Measurements from ENCODE around the gene TACC2. TPM values are rescaled to one million over a fixed set of nuclear protein-coding genes. Genes with fewer than 3 reads are reported as not detected.
"Not testable (repeated sequence)": the region's sequence is repeated elsewhere in the genome, so short reads cannot be mapped to it uniquely, and the experiment has no call there.

TACC2 gene
- total and polyA plus RNA-seq, 3 experiments from 2014 or later: not detected

GRCh38 chr10:122102146-122102868, 113.3 kb downstream of the TACC2 start:
- ChIA-PET CTCF (no interaction called here), POLR2A (no interaction called here)
- Histone ChIP-seq H3K27ac (ENCODE audit: low read depth, low read length) (no peak overlapping the region), H3K36me3 (ENCODE audit: insufficient read depth, low read length) (no peaks in the 10 kb centered on the region), H3K4me3 (ENCODE audit: low read length) (no peak overlapping the region), H3K9me3 (ENCODE audit: low read length) (no peaks in the 10 kb centered on the region), H3K4me1 (ENCODE audit: insufficient read depth, low read length) (no peaks in the 10 kb centered on the region), H3K27me3 (ENCODE audit: insufficient read depth, low read length, poor library complexity, severe bottlenecking) (no peaks in the 10 kb centered on the region)
- Mint-ChIP-seq H3K27ac (no peak overlapping the region), H3K9me3 (no peaks in the 10 kb centered on the region), H3K4me1 (no peaks in the 10 kb centered on the region), H3K36me3 (no peaks in the 10 kb centered on the region), H3K27me3 (peaks cover 0 to 11% of the 10 kb centered on the region in 2 donors), H3K4me3 (no peak overlapping the region)
- no peak for DNase-seq

- no peak overlapping the region for H3K4me3 Mint-ChIP-seq
- ChIA-PET CTCF (no interaction called here), POLR2A (no interaction called here)
- H3K27ac ChIP-seq (ENCODE audit: low read depth, low read length): no peak overlapping the region
- no peak overlapping the region for H3K4me3 ChIP-seq (ENCODE audit: low read length)
- H3K9me3 Mint-ChIP-seq: no peaks in the 10 kb centered on the region
- no peak overlapping the region for H3K27ac Mint-ChIP-seq
- no peaks in the 10 kb centered on the region for H3K4me1 ChIP-seq (ENCODE audit: insufficient read depth, low read length)
- H3K36me3 ChIP-seq (ENCODE audit: insufficient read depth, low read length): no peaks in the 10 kb centered on the region
- H3K27me3 Mint-ChIP-seq: peaks cover 0 to 11% of the 10 kb centered on the region in 2 donors
- no peaks in the 10 kb centered on the region for H3K9me3 ChIP-seq (ENCODE audit: low read length)
- no peaks in the 10 kb centered on the region for H3K4me1 Mint-ChIP-seq
- H3K27me3 ChIP-seq (ENCODE audit: insufficient read depth, low read length, poor library complexity, severe bottlenecking): no peaks in the 10 kb centered on the region
- no peak for DNase-seq
- no peaks in the 10 kb centered on the region for H3K36me3 Mint-ChIP-seq
Observed at GRCh38 chr10:122102869-122103525, 114.0 kb downstream of the TACC2 start.

- H3K4me1 Mint-ChIP-seq: no peaks in the 10 kb centered on the region
- CTCF ChIA-PET: no interaction called here
- Histone ChIP-seq H3K27ac (ENCODE audit: low read depth, low read length) (no peak overlapping the region), H3K27me3 (ENCODE audit: insufficient read depth, low read length, poor library complexity, severe bottlenecking) (no peaks in the 10 kb centered on the region), H3K9me3 (ENCODE audit: low read length) (no peaks in the 10 kb centered on the region), H3K36me3 (ENCODE audit: insufficient read depth, low read length) (no peaks in the 10 kb centered on the region), H3K4me1 (ENCODE audit: insufficient read depth, low read length) (no peaks in the 10 kb centered on the region), H3K4me3 (ENCODE audit: low read length) (no peak overlapping the region)
- H3K36me3 Mint-ChIP-seq: no peaks in the 10 kb centered on the region
- no peaks in the 10 kb centered on the region for H3K9me3 Mint-ChIP-seq
- peaks cover 0 to 11% of the 10 kb centered on the region in 2 donors for H3K27me3 Mint-ChIP-seq
- H3K27ac Mint-ChIP-seq: no peak overlapping the region
- POLR2A ChIA-PET: no interaction called here
- H3K4me3 Mint-ChIP-seq: no peak overlapping the region
- no peak for DNase-seq
Observed at GRCh38 chr10:122103592-122103991, 114.6 kb downstream of the TACC2 start.

- H3K9me3 ChIP-seq (ENCODE audit: low read length); DNase-seq; H3K36me3 ChIP-seq (ENCODE audit: insufficient read depth, low read length); H3K27ac Mint-ChIP-seq; POLR2A ChIA-PET; H3K4me1 ChIP-seq (ENCODE audit: insufficient read depth, low read length); H3K4me3 Mint-ChIP-seq; H3K9me3 Mint-ChIP-seq; H3K4me3 ChIP-seq (ENCODE audit: low read length); H3K27ac ChIP-seq (ENCODE audit: low read depth, low read length); H3K4me1 Mint-ChIP-seq; H3K27me3 ChIP-seq (ENCODE audit: insufficient read depth, low read length, poor library complexity, severe bottlenecking); CTCF ChIA-PET; H3K36me3 Mint-ChIP-seq: not testable (repeated sequence)
- peaks cover 14 to 28% of the 10 kb centered on the region in 2 donors for H3K27me3 Mint-ChIP-seq
Observed at GRCh38 chr10:122108786-122109185, 119.8 kb downstream of the TACC2 start.

GRCh38 chr10:122112021-122112616, 123.2 kb downstream of the TACC2 start:
- ChIA-PET POLR2A (no interaction called here), CTCF (no interaction called here)
- no peaks in the 10 kb centered on the region for H3K9me3 Mint-ChIP-seq
- H3K27me3 Mint-ChIP-seq: peaks cover 35 to 54% of the 10 kb centered on the region in 2 donors
- no peaks in the 10 kb centered on the region for H3K36me3 ChIP-seq (ENCODE audit: insufficient read depth, low read length)
- H3K27me3 ChIP-seq (ENCODE audit: insufficient read depth, low read length, poor library complexity, severe bottlenecking): no peaks in the 10 kb centered on the region
- H3K4me1 Mint-ChIP-seq: peaks cover 0 to 8% (median 4%) of the 10 kb centered on the region in 3 donors
- no peaks in the 10 kb centered on the region for H3K9me3 ChIP-seq (ENCODE audit: low read length)
- no peaks in the 10 kb centered on the region for H3K4me1 ChIP-seq (ENCODE audit: insufficient read depth, low read length)
- H3K4me3 Mint-ChIP-seq: no peak overlapping the region
- H3K27ac Mint-ChIP-seq: no peak overlapping the region
- H3K27ac ChIP-seq (ENCODE audit: low read depth, low read length): no peak overlapping the region
- H3K4me3 ChIP-seq (ENCODE audit: low read length): no peak overlapping the region
- peaks cover 0 to 5% (median 0%) of the 10 kb centered on the region in 3 donors for H3K36me3 Mint-ChIP-seq
- DNase-seq: no peak

GRCh38 chr10:122112625-122113160, 123.7 kb downstream of the TACC2 start:
- H3K9me3 Mint-ChIP-seq: no peaks in the 10 kb centered on the region
- H3K4me3 Mint-ChIP-seq: no peak overlapping the region
- no peak overlapping the region for H3K4me3 ChIP-seq (ENCODE audit: low read length)
- H3K36me3 Mint-ChIP-seq: peaks cover 0 to 5% (median 0%) of the 10 kb centered on the region in 3 donors
- H3K27me3 Mint-ChIP-seq: peaks cover 35 to 58% of the 10 kb centered on the region in 2 donors
- POLR2A ChIA-PET: no interaction called here
- no peaks in the 10 kb centered on the region for H3K4me1 ChIP-seq (ENCODE audit: insufficient read depth, low read length)
- no peak overlapping the region for H3K27ac ChIP-seq (ENCODE audit: low read depth, low read length)
- no peak overlapping the region for H3K27ac Mint-ChIP-seq
- no peaks in the 10 kb centered on the region for H3K9me3 ChIP-seq (ENCODE audit: low read length)
- H3K4me1 Mint-ChIP-seq: peaks cover 0 to 8% (median 4%) of the 10 kb centered on the region in 3 donors
- no peak for DNase-seq
- H3K27me3 ChIP-seq (ENCODE audit: insufficient read depth, low read length, poor library complexity, severe bottlenecking): no peaks in the 10 kb centered on the region
- CTCF ChIA-PET: no interaction called here
- H3K36me3 ChIP-seq (ENCODE audit: insufficient read depth, low read length): no peaks in the 10 kb centered on the region

GRCh38 chr10:122113161-122113944, 124.4 kb downstream of the TACC2 start:
- CTCF ChIA-PET: no interaction called here
- Mint-ChIP-seq H3K4me1 (peaks cover 0 to 8% (median 4%) of the 10 kb centered on the region in 3 donors), H3K27ac (no peak overlapping the region), H3K4me3 (peak overlapping the region in 1 of 7 donors; percentile 17), H3K27me3 (peaks cover 35 to 58% of the 10 kb centered on the region in 2 donors), H3K36me3 (peaks cover 0 to 5% (median 0%) of the 10 kb centered on the region in 3 donors), H3K9me3 (no peaks in the 10 kb centered on the region)
- Histone ChIP-seq H3K9me3 (ENCODE audit: low read length) (no peaks in the 10 kb centered on the region), H3K4me3 (ENCODE audit: low read length) (no peak overlapping the region), H3K27me3 (ENCODE audit: insufficient read depth, low read length, poor library complexity, severe bottlenecking) (no peaks in the 10 kb centered on the region), H3K27ac (ENCODE audit: low read depth, low read length) (no peak overlapping the region), H3K36me3 (ENCODE audit: insufficient read depth, low read length) (no peaks in the 10 kb centered on the region), H3K4me1 (ENCODE audit: insufficient read depth, low read length) (no peaks in the 10 kb centered on the region)
- DNase-seq: no peak
- POLR2A ChIA-PET: no interaction called here

Data from CD8-positive, alpha-beta memory T cell (primary cell).